NCI-H2029 treated with DMSO at 0.1 percent for 48 hours (cell line): ENCODE results near the gene CTSL.
"Not testable (repeated sequence)": the region's sequence is repeated elsewhere in the genome, so short reads cannot be mapped to it uniquely, and the experiment has no call there.

Experiments used
- DNase-seq: peaks from one replicate; lab custom pipeline; 2025; lab: John Stamatoyannopoulos, UW

Gene CTSL

DNA sequence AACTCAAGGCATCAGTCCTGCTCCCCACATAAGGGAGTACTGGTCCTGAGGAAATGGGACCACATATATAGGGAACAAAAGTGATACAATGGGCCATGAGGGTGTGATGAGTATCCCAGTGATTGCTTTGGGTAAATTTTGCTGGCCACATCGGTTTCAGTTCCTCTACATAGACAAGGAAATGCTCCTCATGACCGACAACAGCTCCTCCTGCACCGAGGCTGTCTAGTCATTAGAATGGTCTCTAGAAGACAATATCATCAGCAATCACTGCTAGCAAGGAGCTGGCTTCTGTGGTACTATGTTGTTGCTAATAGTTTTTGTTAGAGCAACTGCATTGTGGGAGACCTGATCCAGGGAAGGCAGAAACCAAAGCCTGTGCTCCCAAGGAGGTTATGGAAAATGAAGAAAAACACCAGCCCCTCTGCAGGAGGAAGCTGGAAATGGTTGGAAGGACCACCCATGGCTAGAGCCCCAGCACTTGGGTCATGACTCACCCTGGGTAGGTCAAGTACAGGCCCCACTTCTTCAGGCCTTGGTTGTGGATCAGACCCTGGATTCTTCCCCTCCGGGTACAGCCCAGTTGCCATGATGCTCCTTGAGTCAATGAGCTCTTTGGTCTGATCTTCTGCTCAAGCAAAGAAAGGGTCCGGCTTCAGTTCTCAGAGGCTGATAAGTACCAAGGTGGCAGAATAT lies 3.4 kb upstream of the CTSL start:
- no peak for DNase-seq

DNA sequence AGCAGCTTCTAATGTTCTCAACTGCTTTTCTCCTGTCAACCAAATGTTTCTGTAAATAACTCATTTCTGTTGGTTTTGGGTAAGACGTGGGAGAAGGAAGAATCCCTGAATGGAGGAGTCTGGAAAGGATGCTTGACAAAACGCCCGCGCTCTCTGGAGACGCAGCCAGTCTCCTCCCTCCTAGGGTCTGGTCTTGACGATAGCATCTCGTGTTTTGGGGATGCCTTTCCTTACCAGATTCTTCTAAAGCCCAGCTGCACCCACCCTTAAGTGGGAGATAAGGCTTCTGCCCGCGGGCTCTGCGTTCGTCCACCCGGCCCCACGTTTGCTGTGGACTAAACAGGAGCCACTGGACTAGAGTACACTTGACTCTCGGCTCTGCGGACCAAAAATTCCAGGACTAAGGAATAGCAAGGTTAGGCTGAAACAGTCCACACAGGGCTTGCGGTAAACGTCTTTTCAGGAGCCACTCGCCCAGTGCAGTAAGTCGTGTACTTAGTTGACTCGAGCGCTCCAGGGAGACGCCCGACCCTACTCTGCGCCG lies 491 bp upstream of the CTSL start:
- DNase-seq, result no peak

DNA sequence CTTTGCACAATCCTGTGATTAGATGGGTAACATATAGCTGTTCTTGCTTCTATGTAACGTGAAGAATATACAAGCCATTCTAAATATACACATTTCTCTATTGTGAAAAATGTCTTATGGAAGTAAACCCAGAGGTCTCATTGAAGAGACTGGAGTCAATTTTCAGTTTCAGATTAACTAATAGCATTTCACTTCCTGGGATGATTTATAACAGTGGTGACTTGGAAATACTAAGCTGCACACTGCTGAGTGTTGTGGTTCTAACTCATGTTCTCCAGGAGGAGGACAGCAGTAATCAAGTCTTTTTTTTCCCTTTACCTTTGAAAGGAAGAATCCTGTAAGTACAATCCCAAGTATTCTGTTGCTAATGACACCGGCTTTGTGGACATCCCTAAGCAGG lies 3.3 kb downstream of the CTSL start:
- no peak for DNase-seq

DNA sequence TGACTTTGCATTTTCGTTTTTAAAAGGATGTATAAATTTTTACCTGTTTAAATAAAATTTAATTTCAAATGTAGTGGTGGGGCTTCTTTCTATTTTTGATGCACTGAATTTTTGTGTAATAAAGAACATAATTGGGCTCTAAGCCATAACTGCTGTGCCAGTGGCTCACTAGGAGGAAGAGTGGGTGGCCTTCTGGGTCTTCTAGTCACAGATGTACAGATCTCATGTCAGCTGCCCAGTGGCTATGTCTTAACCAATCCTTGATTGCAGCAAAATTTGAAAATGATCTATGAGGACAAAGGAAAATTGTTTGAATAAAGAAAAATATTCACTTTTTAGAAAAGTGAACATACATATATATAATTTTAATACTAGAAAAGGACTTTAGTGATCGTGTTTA lies 5.4 kb downstream of the CTSL start:
- DNase-seq, result no peak

DNA sequence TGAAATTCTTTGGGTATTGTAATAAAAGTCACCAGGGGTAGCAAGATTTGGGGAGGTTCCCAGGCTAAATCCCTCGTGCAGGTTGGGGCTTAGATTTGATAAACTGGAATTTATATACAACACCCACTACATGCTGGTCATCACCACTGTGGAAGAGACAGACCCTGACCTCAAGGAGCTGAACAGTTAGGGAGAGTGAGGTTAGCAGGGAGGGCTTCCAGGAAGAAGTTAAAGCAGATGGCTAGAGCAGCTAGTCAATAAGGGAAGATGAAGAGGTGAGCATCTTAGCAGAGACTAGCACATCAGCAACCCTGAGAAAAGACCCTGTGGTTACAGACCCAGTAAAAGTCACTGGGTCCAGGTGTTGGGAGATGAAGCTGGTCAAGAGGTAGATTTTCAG lies 6.4 kb downstream of the CTSL start:
- DNase-seq, result no peak

DNA sequence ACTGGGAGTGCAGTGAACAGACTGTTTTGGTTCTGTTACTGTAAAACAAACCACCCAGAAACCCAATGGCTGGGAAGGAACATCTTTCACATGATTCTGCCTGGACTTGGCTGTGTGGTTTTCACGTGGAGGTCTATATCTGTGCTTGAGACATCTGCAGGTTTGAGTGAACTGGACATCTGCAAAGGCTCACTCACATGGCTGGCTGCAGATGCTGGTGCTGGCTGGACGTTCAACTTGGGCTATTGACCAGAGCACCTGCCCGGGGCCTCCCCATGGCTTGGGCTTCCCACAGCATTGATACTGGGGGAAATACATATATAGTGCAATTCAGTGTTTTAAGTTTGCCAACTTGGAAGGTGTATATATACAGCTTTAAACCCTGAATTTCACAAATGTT lies 6.8 kb downstream of the CTSL start:
- no peak for DNase-seq

DNA sequence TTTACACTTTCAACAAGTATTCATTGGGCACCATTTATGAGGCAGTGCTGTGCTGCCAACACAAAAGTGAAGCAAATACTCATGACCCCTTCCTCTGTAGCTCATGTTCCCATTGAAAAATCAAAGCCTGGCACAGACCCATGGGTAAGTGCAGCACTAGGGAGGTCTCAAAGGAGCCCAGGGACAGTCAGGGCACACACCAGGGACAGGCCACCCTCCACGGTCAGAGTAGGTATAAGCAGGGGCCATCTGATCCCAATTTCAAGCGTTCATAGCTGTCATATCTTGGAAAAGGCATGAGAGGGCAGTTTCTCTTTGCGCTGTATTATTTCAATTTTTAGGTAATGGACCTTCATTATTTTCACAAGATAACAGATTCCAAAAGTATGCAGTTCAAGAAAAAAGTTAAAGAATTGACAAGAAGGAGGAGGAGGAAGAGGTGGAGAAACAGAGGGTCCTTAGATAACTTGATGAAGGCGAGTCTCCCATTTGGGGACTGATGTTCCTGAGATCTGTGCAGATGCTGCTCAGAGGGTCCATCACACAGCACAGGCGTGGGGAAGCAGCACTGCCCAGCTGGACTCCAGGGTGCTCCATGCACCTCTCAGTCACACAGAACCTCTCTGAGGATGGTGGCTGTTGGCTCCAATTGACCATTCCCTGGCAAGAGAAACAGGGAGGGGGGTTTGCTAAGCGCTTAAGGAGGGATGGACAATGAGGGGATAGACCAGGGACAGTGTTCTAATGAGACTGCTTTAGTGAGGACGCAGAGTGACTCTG lies 7.5 kb downstream of the CTSL start:
- DNase-seq, result no peak

DNA sequence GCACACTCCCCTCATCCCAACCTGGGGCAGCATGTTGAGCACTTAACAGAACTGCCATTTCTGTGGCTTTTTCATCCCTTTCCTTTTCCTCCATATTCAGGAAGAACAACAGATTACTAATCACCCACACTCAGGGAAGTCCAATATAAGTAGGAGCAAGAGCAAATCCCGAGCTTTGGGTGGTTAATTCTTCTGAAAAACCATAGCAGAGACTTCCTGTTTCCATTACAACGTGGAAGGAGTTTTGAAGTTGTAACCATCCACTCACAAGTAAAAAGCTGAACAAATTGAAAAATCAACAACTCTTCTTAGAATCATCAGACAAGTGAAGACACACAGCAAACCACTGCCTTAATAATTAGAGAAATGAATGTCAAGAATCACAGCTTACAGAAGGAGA lies 8.2 kb downstream of the CTSL start:
- DNase-seq, result no peak

DNA sequence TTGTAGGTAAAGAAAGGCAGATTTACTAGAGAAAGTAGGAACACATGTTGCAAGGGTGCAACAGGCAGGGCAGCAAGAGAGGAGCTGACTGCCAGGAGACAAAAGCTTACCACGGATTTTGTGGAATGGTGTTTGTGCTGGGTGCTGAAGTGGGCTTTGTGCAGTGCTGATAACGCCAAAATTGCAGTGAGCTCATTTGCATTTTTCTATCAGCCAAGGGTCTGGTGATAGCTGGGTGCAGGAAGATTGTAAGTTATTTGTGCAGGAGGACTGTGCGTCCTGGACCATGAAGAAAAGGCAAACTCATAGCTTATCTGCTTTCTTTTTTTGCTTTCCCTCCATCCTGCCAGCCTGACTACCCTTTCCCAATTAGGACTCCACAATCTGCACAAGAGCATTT lies 13.6 kb downstream of the CTSL start:
- no peak for DNase-seq

DNA sequence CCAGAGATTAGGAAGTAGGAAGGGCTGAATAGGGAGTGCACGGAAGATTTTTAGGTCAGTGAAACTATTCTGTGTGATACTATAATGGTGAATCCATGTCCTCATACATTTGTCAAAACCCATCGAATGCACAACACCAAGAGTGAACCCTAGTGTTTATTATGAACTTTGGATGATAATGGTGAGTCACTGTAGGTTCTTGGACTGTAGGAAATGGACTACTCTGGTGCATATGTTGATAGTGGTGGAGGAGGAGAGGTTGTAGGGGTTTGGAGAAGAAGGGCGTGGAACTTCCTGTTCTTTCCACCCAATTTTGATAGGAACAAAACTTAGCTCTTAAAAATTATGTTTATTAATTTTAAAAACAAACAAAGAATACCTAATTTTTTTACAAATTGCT lies 14.3 kb downstream of the CTSL start:
- no peak for DNase-seq

DNA sequence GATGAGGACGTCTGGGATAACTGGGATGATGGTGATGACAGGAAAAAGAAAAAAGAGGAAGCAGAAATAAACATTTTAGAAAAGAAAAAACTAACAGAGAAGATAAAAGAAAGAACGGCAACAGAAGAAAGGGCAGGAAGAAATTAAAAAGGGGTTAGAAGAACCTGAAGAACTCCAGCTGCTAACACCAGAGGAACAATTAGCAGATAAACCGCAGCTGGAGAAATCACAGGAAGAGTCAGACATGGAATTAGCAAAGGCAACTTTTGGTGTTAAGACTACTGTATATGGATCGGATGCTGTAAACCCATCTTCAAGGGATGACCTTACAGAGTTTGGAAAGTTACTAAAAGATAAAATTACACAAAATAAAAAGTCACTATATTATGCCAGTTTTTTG lies 15.4 kb downstream of the CTSL start:
- no peak for DNase-seq

DNA sequence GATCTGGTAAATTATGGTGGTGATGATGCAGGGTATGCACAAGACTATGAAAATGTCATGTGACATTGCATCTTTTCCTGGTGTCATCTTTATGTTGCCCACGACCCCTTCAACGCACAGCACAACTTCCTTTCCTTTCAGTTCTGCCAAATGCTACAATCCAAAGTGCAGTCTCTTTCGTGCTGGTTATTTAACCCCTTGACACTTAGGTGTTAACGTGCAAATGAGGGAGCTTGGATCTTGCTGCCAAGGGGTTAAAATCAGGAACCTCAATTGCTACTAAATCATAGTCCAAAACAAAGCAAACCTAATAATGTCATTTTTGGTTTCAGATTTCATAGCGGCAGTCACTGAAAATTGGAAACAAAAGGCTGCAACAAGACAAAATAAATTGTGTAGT lies 16.0 kb downstream of the CTSL start:
- DNase-seq, result no peak

DNA sequence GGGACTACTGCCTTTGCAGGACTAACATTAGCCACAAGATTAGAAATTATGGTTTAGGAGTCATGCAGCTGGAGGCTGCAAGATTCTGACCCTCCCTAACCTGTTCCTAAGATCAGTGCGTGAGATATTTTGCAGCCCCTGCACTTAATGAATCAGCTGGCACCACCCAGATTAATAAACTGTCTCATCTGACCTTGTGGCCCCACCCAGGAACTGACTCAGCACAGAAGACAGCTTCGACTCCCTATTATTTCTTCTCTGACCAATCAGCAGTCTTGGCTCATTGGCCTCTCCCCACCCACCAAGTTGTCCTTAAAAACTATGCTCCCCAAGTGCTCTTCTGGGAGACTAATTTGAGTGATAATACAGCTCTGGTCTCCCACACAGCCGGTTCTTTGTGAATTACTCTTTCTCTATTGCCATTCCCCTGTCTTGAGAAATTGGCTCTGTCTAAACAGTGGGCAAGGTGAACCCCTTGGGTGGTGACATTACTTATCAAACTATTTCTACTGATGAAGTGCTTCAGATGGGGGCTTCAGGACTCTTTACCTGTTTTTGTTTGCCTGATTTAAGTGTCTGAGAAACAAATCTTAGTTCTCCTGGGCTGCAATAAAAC lies 17.0 kb downstream of the CTSL start:
- no peak for DNase-seq

DNA sequence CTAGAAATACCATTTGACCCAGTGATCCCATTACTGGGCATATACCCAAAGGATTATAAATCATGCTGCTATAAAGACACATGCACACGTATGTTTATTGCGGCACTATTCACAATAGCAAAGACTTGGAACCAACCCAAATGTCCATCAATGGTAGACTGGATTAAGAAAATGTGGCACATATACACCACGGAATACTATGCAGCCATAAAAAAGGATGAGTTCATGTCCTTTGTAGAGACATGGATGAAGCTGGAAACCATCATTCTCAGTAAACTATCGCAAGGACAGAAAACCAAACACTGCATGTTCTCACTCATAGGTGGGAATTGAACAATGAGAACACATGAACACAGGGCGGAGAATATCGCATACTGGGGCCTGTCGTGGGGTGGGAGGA lies 18.3 kb downstream of the CTSL start:
- DNase-seq, result not testable (repeated sequence)

DNA sequence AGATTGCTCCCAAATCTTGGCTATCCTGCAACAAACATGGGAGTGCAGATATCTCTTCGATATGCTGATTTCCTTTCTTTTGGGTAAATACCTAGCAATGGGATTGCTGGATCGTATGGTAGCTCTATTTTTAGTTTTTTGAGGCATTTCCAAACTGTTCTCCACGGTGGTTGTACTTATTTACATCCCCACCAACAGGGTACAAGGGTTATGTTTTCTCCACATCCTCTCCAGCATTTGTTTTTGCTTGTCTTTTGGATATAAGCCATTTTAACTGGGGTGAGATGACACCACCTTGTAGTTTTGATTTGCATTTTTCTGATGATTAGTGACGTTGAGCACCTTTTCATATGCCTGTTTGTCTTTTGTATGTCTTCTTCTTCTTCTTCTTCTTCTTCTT lies 20.3 kb downstream of the CTSL start:
- DNase-seq, result no peak

DNA sequence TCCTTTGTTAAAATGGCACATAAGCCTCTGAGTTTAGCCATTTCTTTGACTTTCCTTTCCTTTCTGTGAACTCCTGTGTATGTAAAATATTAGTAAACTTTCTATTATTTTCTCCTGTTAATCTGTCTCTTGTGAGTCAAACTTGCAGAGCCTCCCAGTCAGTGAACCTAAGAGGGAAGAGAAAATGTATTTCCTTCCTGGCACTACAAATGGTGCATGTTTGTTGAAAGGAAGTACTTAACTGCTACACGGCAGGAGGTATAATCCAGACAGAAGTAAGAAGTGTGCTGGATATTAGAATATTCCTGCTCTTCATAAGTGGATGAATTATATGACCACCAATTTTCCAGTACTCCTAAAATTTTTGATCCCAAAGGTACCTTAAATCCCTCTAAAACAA lies 23.0 kb downstream of the CTSL start:
- DNase-seq, result no peak

DNA sequence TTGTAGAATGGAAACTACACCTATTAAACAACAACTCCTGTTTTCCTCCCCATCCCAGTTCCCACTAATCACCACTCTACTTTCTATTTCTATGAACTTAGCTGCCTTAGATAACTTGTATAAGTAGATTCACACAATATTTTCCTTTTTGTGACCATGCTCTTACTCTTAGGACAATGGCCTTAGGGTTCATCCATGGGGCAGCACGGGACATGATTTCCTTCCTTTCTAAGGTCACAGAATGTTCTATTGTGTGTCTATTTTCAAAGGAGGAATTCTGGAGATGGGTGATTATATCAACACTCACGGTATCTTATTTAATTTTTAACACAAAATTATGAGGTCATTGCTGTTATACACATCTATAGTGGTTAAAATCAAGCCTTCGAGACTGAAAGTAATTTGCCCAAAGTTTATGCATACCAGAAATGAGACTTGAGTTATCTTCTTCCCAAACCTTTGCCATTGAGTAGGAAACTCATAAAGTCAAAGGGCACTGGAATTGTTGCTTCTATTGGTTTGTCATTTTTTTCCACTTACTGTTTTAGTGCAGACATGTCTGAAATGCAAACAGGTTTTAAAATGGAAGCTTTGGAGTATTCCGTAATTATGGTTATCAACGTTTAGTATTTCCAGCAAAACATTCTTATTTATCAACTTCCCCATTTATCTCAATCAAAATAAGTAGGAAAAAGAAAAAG lies 23.6 kb downstream of the CTSL start:
- DNase-seq, result no peak

DNA sequence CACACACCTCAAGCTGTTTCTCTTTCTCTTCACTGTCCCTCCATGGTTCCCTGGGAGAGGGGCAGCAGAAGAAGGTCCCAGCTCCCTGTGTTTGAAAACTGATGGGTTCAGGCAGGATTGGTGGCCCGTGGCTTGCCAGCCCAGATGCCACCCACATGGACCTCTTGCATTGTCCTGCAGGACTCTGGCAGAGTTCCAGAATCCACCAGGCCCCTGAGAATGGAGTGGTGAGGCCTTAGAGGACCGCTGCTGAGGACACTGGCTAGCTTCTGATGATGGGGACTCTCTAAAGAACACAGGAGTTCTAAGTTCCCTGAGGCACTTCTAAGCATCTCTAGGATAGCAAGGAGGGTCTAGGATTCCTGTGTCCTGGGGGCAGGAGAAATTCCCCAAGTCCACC lies 24.8 kb downstream of the CTSL start:
- no peak for DNase-seq

DNA sequence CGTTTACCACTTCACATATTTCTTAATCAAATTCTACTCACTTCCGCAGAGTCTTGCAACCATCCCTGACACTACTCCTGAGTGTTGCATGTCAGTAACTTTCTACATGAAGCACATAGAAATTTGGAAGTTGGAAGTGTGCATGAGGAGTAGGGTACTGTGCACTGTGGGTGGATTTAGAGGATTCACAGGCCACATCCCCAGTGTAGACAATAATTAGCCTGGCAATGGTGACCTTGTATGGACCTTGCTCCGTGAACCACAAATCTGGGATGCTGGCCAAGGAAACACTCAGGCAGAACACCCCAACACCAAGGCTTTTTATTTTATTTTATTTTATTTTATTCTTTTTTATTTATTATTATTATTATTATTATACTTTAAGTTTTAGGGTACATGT lies 25.5 kb downstream of the CTSL start:
- no peak for DNase-seq

DNA sequence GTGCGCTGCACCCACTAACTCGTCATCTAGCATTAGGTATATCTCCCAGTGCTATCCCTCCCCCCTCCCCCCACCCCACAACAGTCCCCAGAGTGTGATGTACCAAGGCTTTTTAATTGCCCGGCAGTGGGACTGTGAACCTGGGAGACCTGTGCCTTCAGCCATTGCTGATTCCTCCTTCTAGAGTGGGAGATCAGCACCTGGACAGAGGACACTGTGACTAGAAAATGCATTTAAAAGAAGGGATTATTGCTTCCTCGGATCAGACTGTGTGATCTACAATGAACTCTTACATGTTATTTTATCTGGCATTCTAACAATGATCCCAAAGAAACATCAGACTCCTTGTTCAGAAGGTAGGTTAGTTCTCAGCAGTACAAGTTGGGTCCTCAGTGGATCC lies 25.9 kb downstream of the CTSL start:
- no peak for DNase-seq

DNA sequence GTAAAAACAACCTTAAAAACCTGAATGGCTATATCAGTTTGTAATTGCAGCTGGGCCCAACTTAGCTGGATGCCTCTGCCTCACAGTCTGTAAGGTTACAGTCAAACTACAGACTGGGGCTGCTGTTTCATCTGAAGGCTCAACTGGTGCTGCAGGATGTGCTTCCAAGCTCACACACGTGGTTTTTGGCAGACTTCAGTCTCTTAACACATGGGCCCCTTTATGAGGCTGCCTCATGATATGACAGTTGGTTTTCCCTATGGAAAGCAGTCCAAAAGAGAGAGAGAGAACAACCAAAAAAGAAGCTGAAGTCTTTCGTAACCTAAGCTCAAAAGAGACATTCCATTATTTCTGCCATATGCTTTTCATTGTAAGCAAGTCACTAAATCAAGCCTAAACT lies 27.4 kb downstream of the CTSL start:
- no peak for DNase-seq

DNA sequence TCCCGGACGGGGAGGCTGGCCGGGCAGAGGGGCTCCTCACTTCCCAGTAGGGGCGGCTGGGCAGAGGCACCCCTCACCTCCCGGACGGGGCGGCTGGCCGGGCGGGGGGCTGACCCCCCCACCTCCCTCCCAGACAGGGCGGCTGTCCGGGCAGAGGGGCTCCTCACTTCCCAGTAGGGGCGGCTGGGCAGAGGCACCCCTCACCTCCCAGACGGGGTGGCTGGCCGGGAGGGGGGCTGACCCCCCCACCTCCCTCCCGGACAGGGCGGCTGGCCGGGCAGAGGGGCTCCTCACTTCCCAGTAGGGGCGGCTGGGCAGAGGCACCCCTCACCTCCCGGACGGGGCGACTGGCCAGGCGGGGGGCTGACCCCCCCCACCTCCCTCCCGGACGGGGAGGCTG lies 32.4 kb downstream of the CTSL start:
- DNase-seq, result not testable (repeated sequence)

DNA sequence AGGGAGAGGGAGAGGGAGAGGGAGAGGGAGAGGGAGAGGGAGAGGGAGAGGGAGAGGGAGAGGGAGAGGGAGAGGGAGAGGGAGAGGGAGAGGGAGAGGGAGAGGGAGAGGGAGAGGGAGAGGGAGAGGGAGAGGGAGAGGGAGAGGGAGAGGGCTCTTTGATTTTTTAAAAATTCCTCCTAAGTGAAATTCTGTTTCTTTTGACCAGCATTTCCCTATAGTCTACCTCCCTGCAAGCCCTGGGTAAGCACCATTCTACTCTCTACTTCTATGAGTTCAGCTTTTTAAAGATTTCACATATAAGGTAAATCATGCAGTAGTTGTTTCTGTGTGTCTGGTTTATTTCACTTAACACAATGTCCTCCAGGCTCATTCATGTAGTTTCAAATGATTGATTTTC lies 34.1 kb downstream of the CTSL start:
- DNase-seq, result not testable (repeated sequence)
